ENCODE results near the gene CDX1.

The CDX1 gene

GRCh38 chr5:150184990-150185912, 18.7 kb downstream of the CDX1 start:
- H3K79me2 ChIP-seq (ENCODE audit: insufficient read depth, low read length): no peaks in the 10 kb centered on the region
- H3F3A ChIP-seq (ENCODE audit: insufficient read depth, low read length): no peaks in the 10 kb centered on the region
- no peak overlapping the region for H2AFZ ChIP-seq (ENCODE audit: low read length)
- no peak overlapping the region for H3K4me3 ChIP-seq (ENCODE audit: low read depth, low read length, poor library complexity, severe bottlenecking)
- no peak overlapping the region for H3K27ac ChIP-seq (ENCODE audit: low read depth, low read length, poor library complexity, severe bottlenecking)
- no peaks in the 10 kb centered on the region for H3K36me3 ChIP-seq (ENCODE audit: insufficient read depth, low read length)
- H3K27me3 ChIP-seq (ENCODE audit: insufficient read depth, low read length): 0 out of 2 replicates have a peak, but pooled peaks cover 4% of the 10 kb centered on the region
- no peaks in the 10 kb centered on the region for H3K9me3 ChIP-seq (ENCODE audit: low read length)
- H3K4me2 ChIP-seq (ENCODE audit: low read length): no peak overlapping the region
- no peaks in the 10 kb centered on the region for H4K20me1 ChIP-seq (ENCODE audit: insufficient read depth, low read length)
- no peaks in the 10 kb centered on the region for H3K9me2 ChIP-seq (ENCODE audit: low read depth, low read length)
- TF ChIP-seq CTCF (IDR thresholded peaks at IDR 0.05; ENCODE audit: low read length) (no peak), EZH2 (IDR thresholded peaks at IDR 0.05; ENCODE audit: borderline replicate concordance, low read length) (no peak)
- no peak overlapping the region for H3K9ac ChIP-seq (ENCODE audit: low read length)
- H3K4me1 ChIP-seq (ENCODE audit: insufficient read depth, low read length, severe bottlenecking): no peaks in the 10 kb centered on the region

- H3K36me3 ChIP-seq (ENCODE audit: insufficient read depth, low read length): no peaks in the 10 kb centered on the region
- no peak overlapping the region for H3K4me3 ChIP-seq (ENCODE audit: low read depth, low read length, poor library complexity, severe bottlenecking)
- no peaks in the 10 kb centered on the region for H3F3A ChIP-seq (ENCODE audit: insufficient read depth, low read length)
- no peaks in the 10 kb centered on the region for H3K4me1 ChIP-seq (ENCODE audit: insufficient read depth, low read length, severe bottlenecking)
- H3K9me3 ChIP-seq (ENCODE audit: low read length): no peaks in the 10 kb centered on the region
- no peak overlapping the region for H3K9ac ChIP-seq (ENCODE audit: low read length)
- no peak overlapping the region for H3K27ac ChIP-seq (ENCODE audit: low read depth, low read length, poor library complexity, severe bottlenecking)
- H3K4me2 ChIP-seq (ENCODE audit: low read length): no peak overlapping the region
- no peaks in the 10 kb centered on the region for H3K9me2 ChIP-seq (ENCODE audit: low read depth, low read length)
- H2AFZ ChIP-seq (ENCODE audit: low read length): no peak overlapping the region
- H3K79me2 ChIP-seq (ENCODE audit: insufficient read depth, low read length): no peaks in the 10 kb centered on the region
- H3K27me3 ChIP-seq (ENCODE audit: insufficient read depth, low read length): 0 out of 2 replicates have a peak, but pooled peaks cover 4% of the 10 kb centered on the region
- H4K20me1 ChIP-seq (ENCODE audit: insufficient read depth, low read length): no peaks in the 10 kb centered on the region
- no peak for TF ChIP-seq CTCF (IDR thresholded peaks at IDR 0.05; ENCODE audit: low read length)
- TF ChIP-seq EZH2 (IDR thresholded peaks at IDR 0.05; ENCODE audit: borderline replicate concordance, low read length): no peak
Observed at GRCh38 chr5:150186137-150186536, 19.6 kb downstream of the CDX1 start.

GRCh38 chr5:150186897-150187296, 20.3 kb downstream of the CDX1 start:
- Histone ChIP-seq H3F3A (ENCODE audit: insufficient read depth, low read length) (no peaks in the 10 kb centered on the region), H3K27ac (ENCODE audit: low read depth, low read length, poor library complexity, severe bottlenecking) (no peak overlapping the region), H3K9me3 (ENCODE audit: low read length) (no peaks in the 10 kb centered on the region), H3K79me2 (ENCODE audit: insufficient read depth, low read length) (no peaks in the 10 kb centered on the region), H3K9me2 (ENCODE audit: low read depth, low read length) (no peaks in the 10 kb centered on the region), H3K4me1 (ENCODE audit: insufficient read depth, low read length, severe bottlenecking) (no peaks in the 10 kb centered on the region), H3K36me3 (ENCODE audit: insufficient read depth, low read length) (no peaks in the 10 kb centered on the region), H3K9ac (ENCODE audit: low read length) (no peak overlapping the region), H2AFZ (ENCODE audit: low read length) (no peak overlapping the region), H3K4me3 (ENCODE audit: low read depth, low read length, poor library complexity, severe bottlenecking) (no peak overlapping the region), H4K20me1 (ENCODE audit: insufficient read depth, low read length) (no peaks in the 10 kb centered on the region), H3K27me3 (ENCODE audit: insufficient read depth, low read length) (0 out of 2 replicates have a peak, but pooled peaks cover 4% of the 10 kb centered on the region), H3K4me2 (ENCODE audit: low read length) (no peak overlapping the region)
- TF ChIP-seq EZH2 (IDR thresholded peaks at IDR 0.05; ENCODE audit: borderline replicate concordance, low read length) (no peak), CTCF (IDR thresholded peaks at IDR 0.05; ENCODE audit: low read length) (no peak)

All from OCI-LY1 (cell line).